Measurements from ENCODE around the gene CD200.
A peak's percentile ranks its signal among the peaks of the same experiment; 100 is the strongest.

Gene CD200, protein sequence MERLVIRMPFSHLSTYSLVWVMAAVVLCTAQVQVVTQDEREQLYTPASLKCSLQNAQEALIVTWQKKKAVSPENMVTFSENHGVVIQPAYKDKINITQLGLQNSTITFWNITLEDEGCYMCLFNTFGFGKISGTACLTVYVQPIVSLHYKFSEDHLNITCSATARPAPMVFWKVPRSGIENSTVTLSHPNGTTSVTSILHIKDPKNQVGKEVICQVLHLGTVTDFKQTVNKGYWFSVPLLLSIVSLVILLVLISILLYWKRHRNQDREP

DNA sequence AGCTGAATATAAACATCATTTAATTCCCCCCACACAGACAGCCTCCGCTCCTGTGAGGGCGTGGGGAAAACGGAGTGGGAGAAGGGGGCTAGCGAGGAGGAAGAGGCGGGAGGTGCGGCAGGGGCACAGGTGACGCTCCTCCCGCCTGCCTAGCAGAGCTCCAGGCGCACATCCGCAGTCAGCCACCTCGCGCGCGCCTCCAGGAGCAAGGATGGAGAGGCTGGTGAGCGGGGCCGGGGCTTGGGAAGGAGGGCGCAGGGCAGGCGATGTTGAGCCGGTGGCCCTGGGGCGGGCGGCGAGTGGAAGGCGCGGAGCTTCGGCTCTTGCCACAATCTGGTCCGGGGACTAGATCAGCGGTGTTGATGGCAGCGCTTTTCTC, at the start of gene CD200:
TSS of gene CD200 (plus strand) at position 155 of the 379 bp plus-strand sequence. CDS start at position 212, 57 bp downstream.
- ATAC-seq (replicated peaks; ENCODE audit: extremely low read depth, poor library complexity, severe bottlenecking) = peak; percentile 70
- DNase-seq (ENCODE audit: low spot score in 2 of 2) = peak in 1 of 2 donors; percentile 19
- H3K4me3 Mint-ChIP-seq = peak within 1 kb of the TSS; percentile 84
- no peak within 1 kb of the TSS for H3K27ac Mint-ChIP-seq (ENCODE audit: low read depth)
- peaks cover 6% of the 10 kb centered on the region for H3K4me1 Mint-ChIP-seq
- no peaks in the 10 kb centered on the region for H3K36me3 Mint-ChIP-seq (ENCODE audit: insufficient read depth)
- H3K9me3 Mint-ChIP-seq = no peaks in the 10 kb centered on the region
- H3K27me3 Mint-ChIP-seq = peaks cover 40% of the 10 kb centered on the region

DNA sequence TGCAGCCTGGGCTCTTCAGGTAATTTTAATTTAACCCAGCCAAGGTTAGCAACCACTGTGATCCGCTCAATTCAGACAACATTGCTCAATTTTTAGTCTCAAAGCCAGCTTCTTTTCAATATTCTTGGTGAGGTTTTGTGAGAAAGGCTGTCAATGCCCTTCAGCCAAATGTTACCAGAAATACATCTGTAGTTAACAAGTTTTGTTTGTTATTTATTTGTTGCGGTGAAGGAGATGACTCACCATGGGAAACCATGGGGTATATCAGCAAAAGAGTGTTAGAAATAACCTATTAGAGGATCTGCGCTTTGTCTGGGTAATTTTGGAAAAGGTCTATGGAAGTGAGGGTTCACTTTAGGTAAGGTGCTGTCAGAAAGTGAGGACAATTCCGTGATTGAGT, 43.9 kb upstream of the CD200 start:
- Mint-ChIP-seq H3K27ac (ENCODE audit: low read depth) (no peak overlapping the region), H3K36me3 (ENCODE audit: insufficient read depth) (no peaks in the 10 kb centered on the region), H3K27me3 (no peaks in the 10 kb centered on the region), H3K4me1 (peaks cover 7% of the 10 kb centered on the region), H3K9me3 (no peaks in the 10 kb centered on the region), H3K4me3 (no peak overlapping the region)
- ATAC-seq (replicated peaks; ENCODE audit: extremely low read depth, poor library complexity, severe bottlenecking) (no peak), DNase-seq (ENCODE audit: low spot score in 2 of 2) (no peak)

DNA sequence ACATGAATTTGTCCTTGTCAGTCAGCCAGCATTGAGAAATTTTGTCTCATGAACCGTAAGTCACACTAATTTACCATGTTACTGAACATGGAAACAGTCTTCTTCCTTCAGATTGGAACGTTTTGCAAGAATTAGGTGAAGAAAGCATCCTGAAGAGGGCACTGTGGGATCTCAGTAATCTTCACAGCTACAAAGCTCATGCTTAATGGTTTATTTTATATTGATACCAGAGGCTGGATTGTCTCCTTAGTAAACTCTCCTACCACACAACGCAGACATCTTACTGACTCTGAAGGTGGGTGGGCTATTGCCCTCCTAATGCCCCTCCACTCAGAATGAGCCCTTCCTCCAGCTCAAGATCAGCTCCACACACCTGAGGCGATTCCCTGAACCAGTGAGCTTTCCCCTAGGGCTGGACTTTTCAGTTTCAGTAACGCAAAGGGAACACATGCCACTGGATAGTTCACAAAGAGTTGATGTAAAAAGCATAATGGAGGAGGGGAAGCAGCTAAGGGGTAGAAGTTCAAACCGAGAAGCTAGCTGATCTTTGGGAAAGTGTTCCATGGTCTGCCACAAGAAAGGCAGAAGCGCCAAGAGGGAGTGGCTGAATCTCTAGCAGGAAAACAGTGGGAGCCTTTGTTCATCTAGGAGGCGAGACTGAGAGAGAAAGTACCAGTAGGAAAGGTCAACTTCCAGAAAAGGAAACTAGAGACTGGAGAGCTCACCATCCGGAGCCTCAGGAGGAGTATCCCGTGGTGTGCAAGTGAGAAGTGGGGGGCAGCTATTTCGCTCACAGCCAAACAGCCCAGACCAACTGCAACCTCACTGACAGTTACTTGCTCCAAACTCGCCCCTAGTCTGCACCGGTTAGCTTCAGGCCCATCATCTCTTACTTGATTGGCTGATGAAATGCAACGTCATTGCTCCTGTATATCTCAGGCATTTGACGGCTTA, 39.3 kb upstream of the CD200 start, which contains the start of gene SLC9C1:
TSS of gene SLC9C1 (minus strand) at position 849 of the 954 bp plus-strand sequence. CDS start 7,425 bp downstream, outside the sequence.
- DNase-seq (ENCODE audit: low spot score in 2 of 2) = no peak
- peaks cover 1% of the 10 kb centered on the region for H3K36me3 Mint-ChIP-seq (ENCODE audit: insufficient read depth)

DNA sequence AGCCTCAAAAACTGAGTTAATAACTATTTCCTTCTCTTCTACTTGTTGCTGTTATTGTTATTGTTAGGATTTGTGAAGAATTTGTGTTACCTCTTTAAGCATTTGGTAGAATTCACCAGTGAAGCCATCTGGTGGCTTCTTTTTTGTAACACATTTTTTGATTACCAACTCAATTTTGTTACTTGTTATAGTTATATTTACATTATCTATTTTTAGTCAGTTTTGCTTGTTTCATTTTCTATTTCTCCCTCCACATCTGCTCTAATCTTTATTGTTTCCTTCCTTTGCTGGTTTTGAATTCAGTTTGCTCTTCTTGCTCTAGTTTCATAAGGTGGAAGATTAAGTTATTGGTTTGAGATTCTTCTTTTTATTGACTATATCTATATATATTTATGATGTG, 35.2 kb upstream of the CD200 start:
- peak overlapping the region; percentile 39 for H3K4me3 Mint-ChIP-seq
- peaks cover 24% of the 10 kb centered on the region for H3K4me1 Mint-ChIP-seq
- DNase-seq (ENCODE audit: low spot score in 2 of 2) (no peak), ATAC-seq (replicated peaks; ENCODE audit: extremely low read depth, poor library complexity, severe bottlenecking) (peak; percentile 55)
- no peaks in the 10 kb centered on the region for H3K9me3 Mint-ChIP-seq
- no peaks in the 10 kb centered on the region for H3K27me3 Mint-ChIP-seq
- peaks cover 3% of the 10 kb centered on the region for H3K36me3 Mint-ChIP-seq (ENCODE audit: insufficient read depth)
- peak overlapping the region; percentile 37 for H3K27ac Mint-ChIP-seq (ENCODE audit: low read depth)

More for the DNA sequence above, 39.3 kb upstream of the CD200 start, which contains the start of gene SLC9C1:
- ATAC-seq (replicated peaks; ENCODE audit: extremely low read depth, poor library complexity, severe bottlenecking) = peak; percentile 42
- no peaks in the 10 kb centered on the region for H3K27me3 Mint-ChIP-seq
- no peak within 1 kb of the TSS for H3K4me3 Mint-ChIP-seq
- no peaks in the 10 kb centered on the region for H3K9me3 Mint-ChIP-seq
- H3K4me1 Mint-ChIP-seq = peaks cover 24% of the 10 kb centered on the region
- no peak within 1 kb of the TSS for H3K27ac Mint-ChIP-seq (ENCODE audit: low read depth)

DNA sequence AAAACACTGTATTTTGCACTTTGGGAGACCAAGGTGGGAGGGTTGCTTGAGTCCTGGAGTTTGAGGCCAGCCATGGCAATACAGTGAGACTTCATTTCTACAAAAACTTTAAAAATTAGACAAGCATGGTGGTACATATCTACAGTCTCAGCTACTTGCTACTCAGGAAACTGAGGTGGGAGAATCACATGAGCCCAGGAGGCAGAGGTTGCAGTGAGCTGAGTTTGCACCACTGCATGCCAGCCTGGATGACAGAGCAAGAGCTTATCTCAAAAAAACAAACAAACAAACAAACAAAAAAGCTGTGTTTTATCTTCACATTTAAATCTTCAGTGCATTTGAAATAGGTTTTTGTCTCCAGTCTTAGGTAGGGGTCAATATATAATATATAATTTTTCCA, 34.2 kb upstream of the CD200 start:
- Mint-ChIP-seq H3K27ac (ENCODE audit: low read depth) (peak overlapping the region; percentile 37), H3K36me3 (ENCODE audit: insufficient read depth) (peaks cover 3% of the 10 kb centered on the region), H3K27me3 (no peaks in the 10 kb centered on the region), H3K9me3 (no peaks in the 10 kb centered on the region), H3K4me1 (peaks cover 17% of the 10 kb centered on the region), H3K4me3 (no peak overlapping the region)
- no peak for ATAC-seq (replicated peaks; ENCODE audit: extremely low read depth, poor library complexity, severe bottlenecking)
- no peak for DNase-seq (ENCODE audit: low spot score in 2 of 2)

DNA sequence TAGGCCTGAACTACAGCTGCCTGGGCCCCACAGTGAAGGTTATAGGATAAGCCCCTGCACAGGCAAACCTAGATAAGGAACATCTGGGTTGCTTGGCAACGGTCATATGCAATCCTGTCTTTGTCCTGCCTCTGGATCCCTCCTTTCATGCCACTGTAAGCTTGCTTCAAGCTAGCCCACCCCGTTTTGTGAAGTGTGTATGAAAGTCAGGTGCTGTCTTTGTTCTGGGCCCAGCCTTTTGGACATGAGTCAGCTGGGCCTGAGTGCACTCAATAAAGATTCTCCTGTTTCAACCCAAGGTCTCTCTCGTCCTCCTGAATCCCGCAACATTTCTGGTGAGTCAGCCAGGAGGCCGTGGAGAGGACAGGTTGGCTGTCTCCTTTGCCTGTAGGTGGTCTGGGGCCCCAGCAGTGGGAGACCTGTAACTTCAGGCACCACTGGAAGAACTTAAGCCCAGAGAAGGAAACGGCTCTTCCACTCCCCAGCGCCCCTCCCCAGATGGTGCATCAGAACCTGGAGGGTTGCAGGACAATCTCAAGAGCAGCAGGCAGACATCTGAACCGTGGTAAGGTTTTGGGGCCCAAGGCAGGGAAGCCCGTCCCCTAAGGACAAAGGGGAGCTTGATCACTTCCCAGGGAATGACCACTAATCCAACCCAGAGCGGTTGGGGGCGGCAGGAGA, 30.7 kb upstream of the CD200 start:
- no peak overlapping the region for H3K4me3 Mint-ChIP-seq
- H3K4me1 Mint-ChIP-seq = peaks cover 10% of the 10 kb centered on the region
- no peak for DNase-seq (ENCODE audit: low spot score in 2 of 2)
- H3K9me3 Mint-ChIP-seq = no peaks in the 10 kb centered on the region
- no peak for ATAC-seq (replicated peaks; ENCODE audit: extremely low read depth, poor library complexity, severe bottlenecking)
- peaks cover 3% of the 10 kb centered on the region for H3K36me3 Mint-ChIP-seq (ENCODE audit: insufficient read depth)
- H3K27me3 Mint-ChIP-seq = no peaks in the 10 kb centered on the region
- H3K27ac Mint-ChIP-seq (ENCODE audit: low read depth) = no peak overlapping the region

DNA sequence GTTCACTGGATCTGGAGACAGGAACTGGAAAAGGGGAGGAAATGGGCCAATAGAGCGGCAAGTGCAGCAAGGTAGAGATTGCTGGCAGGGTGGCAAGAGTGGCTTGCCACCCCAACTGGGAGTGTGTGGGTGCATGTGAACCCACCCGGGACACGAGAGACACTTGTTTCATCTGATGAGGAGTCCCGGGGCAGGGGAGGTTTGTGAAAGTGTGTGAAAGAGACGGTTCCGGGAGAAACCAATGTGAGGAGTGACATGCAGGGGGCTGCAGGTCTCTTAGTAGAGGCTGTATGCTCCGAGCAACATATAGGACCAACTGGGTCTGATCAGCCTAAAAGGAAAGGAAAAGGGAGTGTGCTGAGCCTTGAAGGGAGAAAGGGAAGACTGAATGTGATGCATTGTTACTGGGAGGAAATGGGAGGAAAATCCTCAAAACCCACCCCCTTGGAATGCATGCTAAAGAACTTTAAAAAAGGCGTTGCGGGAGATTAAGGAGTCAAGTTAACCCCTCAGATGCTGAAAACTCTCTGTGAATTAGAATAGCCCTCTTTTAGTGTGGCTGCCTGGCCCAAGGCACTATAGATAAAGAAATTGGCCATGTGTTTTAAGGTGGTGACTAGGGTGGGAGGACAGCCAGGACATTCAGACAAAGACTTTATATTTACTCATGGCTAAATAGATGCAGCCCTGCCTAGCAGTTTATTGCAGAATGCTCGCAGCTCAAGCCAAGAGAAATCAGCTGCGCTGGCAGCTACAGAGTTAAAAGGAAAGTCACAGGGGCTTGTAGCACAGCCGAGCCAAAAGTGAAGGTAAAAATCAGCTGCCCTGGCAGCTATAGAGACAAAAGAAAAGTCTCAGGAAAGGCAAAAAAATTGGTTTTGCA, 29.8 kb upstream of the CD200 start:
- no peak overlapping the region for H3K27ac Mint-ChIP-seq (ENCODE audit: low read depth)

DNA sequence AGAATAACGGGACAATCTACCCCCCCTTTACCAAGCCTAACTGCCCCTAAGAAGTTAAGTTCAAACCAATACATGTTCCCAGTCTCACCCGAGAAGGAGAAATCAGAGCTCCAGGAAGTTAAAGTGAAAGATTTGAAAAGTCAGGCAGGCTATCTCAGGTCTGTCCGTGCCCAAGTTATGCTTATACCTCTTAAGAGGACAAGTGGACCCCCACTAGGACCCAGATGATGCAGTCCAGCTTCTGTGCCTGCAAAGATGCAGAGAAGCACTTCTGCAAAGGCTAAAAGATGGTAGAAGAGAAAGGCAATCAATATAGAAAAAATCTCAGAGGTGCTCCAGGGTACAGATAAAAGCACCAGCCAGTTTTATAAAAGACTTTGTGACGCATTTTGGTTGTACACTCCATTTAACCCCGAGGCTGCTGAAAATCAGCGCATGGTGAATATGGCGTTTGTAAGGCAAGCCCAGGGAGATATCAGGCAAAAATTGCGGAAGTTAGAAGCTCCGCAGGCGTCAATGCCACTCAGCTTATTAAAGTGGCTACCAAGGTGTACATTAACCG, 29.1 kb upstream of the CD200 start:
- H3K9me3 Mint-ChIP-seq = no peaks in the 10 kb centered on the region
- H3K36me3 Mint-ChIP-seq (ENCODE audit: insufficient read depth) = peaks cover 2% of the 10 kb centered on the region
- DNase-seq (ENCODE audit: low spot score in 2 of 2) (no peak), ATAC-seq (replicated peaks; ENCODE audit: extremely low read depth, poor library complexity, severe bottlenecking) (peak; percentile 65)
- no peaks in the 10 kb centered on the region for H3K4me1 Mint-ChIP-seq
- no peak overlapping the region for H3K27ac Mint-ChIP-seq (ENCODE audit: low read depth)
- no peak overlapping the region for H3K4me3 Mint-ChIP-seq
- no peaks in the 10 kb centered on the region for H3K27me3 Mint-ChIP-seq

More for the DNA sequence above, 29.8 kb upstream of the CD200 start:
- Mint-ChIP-seq H3K9me3 (no peaks in the 10 kb centered on the region), H3K4me3 (no peak overlapping the region), H3K36me3 (ENCODE audit: insufficient read depth) (peaks cover 2% of the 10 kb centered on the region), H3K27me3 (no peaks in the 10 kb centered on the region), H3K4me1 (peaks cover 1% of the 10 kb centered on the region)
- ATAC-seq (replicated peaks; ENCODE audit: extremely low read depth, poor library complexity, severe bottlenecking) (peak; percentile 32), DNase-seq (ENCODE audit: low spot score in 2 of 2) (no peak)

DNA sequence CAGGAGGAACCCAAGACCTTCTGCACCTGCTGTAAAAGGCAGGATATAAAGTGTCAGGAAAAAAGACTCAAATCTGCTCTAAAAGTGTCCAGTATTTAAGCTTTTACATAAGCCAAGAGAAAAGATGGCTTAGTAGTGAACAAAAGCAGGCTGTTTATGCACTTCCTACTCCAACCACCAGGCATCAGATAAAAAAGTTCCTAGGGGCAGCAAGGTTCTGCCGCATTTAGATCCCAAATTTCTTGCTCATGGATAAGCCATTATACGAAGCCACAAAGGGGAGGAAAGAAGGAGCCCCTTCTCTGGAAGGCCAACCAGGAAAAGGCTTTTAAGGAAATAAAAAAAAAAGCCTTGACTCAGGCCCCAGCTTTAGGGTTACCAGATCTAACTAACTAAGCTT, 28.3 kb upstream of the CD200 start:
- no peak for DNase-seq (ENCODE audit: low spot score in 2 of 2)
- Mint-ChIP-seq H3K4me1 (no peaks in the 10 kb centered on the region), H3K9me3 (no peaks in the 10 kb centered on the region), H3K36me3 (ENCODE audit: insufficient read depth) (peaks cover 2% of the 10 kb centered on the region), H3K27ac (ENCODE audit: low read depth) (no peak overlapping the region), H3K4me3 (no peak overlapping the region), H3K27me3 (no peaks in the 10 kb centered on the region)
- ATAC-seq (replicated peaks; ENCODE audit: extremely low read depth, poor library complexity, severe bottlenecking) = no peak

DNA sequence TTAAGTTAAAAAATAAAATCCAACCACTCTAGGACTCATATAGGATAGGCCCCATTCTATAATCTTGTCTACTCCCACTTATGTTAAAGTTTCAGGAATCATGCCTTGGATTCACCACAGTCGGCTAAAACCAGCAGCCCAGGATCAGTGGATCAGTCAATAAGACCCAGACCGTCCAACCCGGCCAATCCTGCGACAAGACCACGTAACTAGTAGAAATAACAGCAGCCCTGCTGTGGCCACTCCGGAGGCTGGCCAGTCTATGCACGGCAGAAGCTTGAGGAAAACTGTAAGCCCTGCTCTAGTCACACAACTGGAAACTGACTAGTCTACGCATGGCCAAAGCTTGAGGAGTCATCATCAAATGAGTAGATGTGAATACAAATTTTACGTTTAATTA, 26.1 kb upstream of the CD200 start:
- Mint-ChIP-seq H3K4me3 (no peak overlapping the region), H3K27me3 (no peaks in the 10 kb centered on the region), H3K4me1 (no peaks in the 10 kb centered on the region), H3K27ac (ENCODE audit: low read depth) (no peak overlapping the region), H3K36me3 (ENCODE audit: insufficient read depth) (no peaks in the 10 kb centered on the region), H3K9me3 (no peaks in the 10 kb centered on the region)
- DNase-seq (ENCODE audit: low spot score in 2 of 2) = no peak
- ATAC-seq (replicated peaks; ENCODE audit: extremely low read depth, poor library complexity, severe bottlenecking) = no peak

DNA sequence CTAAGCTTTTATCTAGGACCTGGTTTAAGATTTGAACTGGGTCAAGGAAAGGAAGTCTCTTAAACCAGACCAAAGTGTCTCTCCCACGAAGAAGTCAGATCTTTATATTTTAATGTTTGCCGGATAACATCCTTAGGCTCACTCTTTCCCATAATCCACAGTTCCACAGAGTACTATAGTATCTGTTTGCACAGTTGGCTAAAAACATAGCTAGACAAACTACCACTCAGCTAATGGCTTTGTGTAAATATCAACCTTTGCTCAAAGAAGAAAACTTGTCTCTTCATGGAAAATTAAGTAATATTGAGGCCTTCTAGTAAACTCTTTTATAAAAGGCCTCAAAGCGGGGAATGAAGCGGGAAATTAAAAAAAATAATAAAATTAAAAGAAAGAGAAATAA, 25.4 kb upstream of the CD200 start:
- ATAC-seq (replicated peaks; ENCODE audit: extremely low read depth, poor library complexity, severe bottlenecking) (no peak), DNase-seq (ENCODE audit: low spot score in 2 of 2) (no peak)
- no peak overlapping the region for H3K4me3 Mint-ChIP-seq
- H3K9me3 Mint-ChIP-seq = no peaks in the 10 kb centered on the region
- H3K27ac Mint-ChIP-seq (ENCODE audit: low read depth) = no peak overlapping the region
- H3K27me3 Mint-ChIP-seq = no peaks in the 10 kb centered on the region
- H3K4me1 Mint-ChIP-seq = no peaks in the 10 kb centered on the region
- no peaks in the 10 kb centered on the region for H3K36me3 Mint-ChIP-seq (ENCODE audit: insufficient read depth)
